HT-29 (cell line): ENCODE measurements around the gene CACNG5. TPM values are rescaled to one million over a fixed set of nuclear protein-coding genes. Genes with fewer than 3 reads are reported as not detected.

Source experiments
- DNase-seq: peaks from one replicate; pipeline ENCODE4 v3.0.0-alpha.2; 2015; ENCODE audit warnings: low spot score
- total RNA-seq: library from RNA; depleted of rRNA; stranded (reverse); fragments of >200 nt; shearing (Covaris generic); gene quantifications from 2 replicates; pipeline ENCODE4 v1.2.3, GENCODE V29; 2014

The CACNG5 gene
- total RNA-seq, 1 experiment from 2014 or later: not detected

- DNase-seq: no peak
Measured at GRCh38 chr17:66904760-66905624, 70.1 kb downstream of the CACNG5 start.

GRCh38 chr17:66906321-66907278, 71.7 kb downstream of the CACNG5 start:
- peak; percentile 94 for DNase-seq

GRCh38 chr17:66909804-66910373, 75.0 kb downstream of the CACNG5 start:
- no peak for DNase-seq

GRCh38 chr17:66910651-66911285, 75.9 kb downstream of the CACNG5 start:
- DNase-seq: no peak

- DNase-seq: peak; percentile 92
Measured at GRCh38 chr17:66915204-66915611, 80.3 kb downstream of the CACNG5 start.

GRCh38 chr17:66915792-66916191, 80.9 kb downstream of the CACNG5 start:
- no peak for DNase-seq

GRCh38 chr17:66916946-66917345, 82.0 kb downstream of the CACNG5 start:
- no peak for DNase-seq

- DNase-seq: no peak
Measured at GRCh38 chr17:66918896-66919295, 84.0 kb downstream of the CACNG5 start.

GRCh38 chr17:66920435-66920834, 85.5 kb downstream of the CACNG5 start:
- no peak for DNase-seq

GRCh38 chr17:66920950-66921349, 86.0 kb downstream of the CACNG5 start:
- no peak for DNase-seq

- no peak for DNase-seq
Measured at GRCh38 chr17:66923886-66924285, 89.0 kb downstream of the CACNG5 start.

GRCh38 chr17:66925811-66926500, 91.0 kb downstream of the CACNG5 start:
- DNase-seq: no peak

- no peak for DNase-seq
Measured at GRCh38 chr17:66928949-66929348, 94.0 kb downstream of the CACNG5 start.

GRCh38 chr17:66929591-66929990, 94.7 kb downstream of the CACNG5 start:
- no peak for DNase-seq

GRCh38 chr17:66930933-66931332, 96.0 kb downstream of the CACNG5 start:
- DNase-seq: peak; percentile 66

GRCh38 chr17:66932311-66932710, 97.4 kb downstream of the CACNG5 start:
- no peak for DNase-seq

GRCh38 chr17:66934040-66934439, 99.1 kb downstream of the CACNG5 start:
- DNase-seq: no peak
